Dedifferentiated amniotic fluid mesenchymal stem cell (primary cell): ENCODE results near the gene MEIS3.
A peak's percentile ranks its signal among the peaks of the same experiment; 100 is the strongest.

ENCODE experiments used
- DNase-seq: peaks from one replicate; pipeline ENCODE4 v3.0.0-alpha.2; 2016; ENCODE audit errors: extremely low spot score

The MEIS3 gene

GRCh38 chr19:47419030-47419783, at the start of gene MEIS3:
TSS of gene MEIS3 (minus strand) at chr19:47419527. CDS start at chr19:47419081, 446 bp downstream.
- DNase-seq: no peak

GRCh38 chr19:47467914-47468313, 48.6 kb upstream of the MEIS3 start:
- DNase-seq: no peak

- no peak for DNase-seq
Measured at GRCh38 chr19:47465957-47466356, 46.6 kb upstream of the MEIS3 start.

GRCh38 chr19:47464675-47465419, 45.5 kb upstream of the MEIS3 start:
- DNase-seq: no peak

- DNase-seq: no peak
Measured at GRCh38 chr19:47461876-47462275, 42.5 kb upstream of the MEIS3 start.

- no peak for DNase-seq
Measured at GRCh38 chr19:47459477-47459876, 40.1 kb upstream of the MEIS3 start.

GRCh38 chr19:47458672-47459071, 39.3 kb upstream of the MEIS3 start:
- no peak for DNase-seq

GRCh38 chr19:47456721-47457474, 37.6 kb upstream of the MEIS3 start:
- DNase-seq: no peak

- DNase-seq: no peak
Measured at GRCh38 chr19:47450478-47450877, 31.2 kb upstream of the MEIS3 start.

- no peak for DNase-seq
Measured at GRCh38 chr19:47448360-47448727, 29.0 kb upstream of the MEIS3 start.

GRCh38 chr19:47447470-47448359, 28.4 kb upstream of the MEIS3 start:
- DNase-seq: no peak

GRCh38 chr19:47446534-47447469, 27.5 kb upstream of the MEIS3 start:
- DNase-seq: no peak

- DNase-seq: no peak
Measured at GRCh38 chr19:47445937-47446402, 26.6 kb upstream of the MEIS3 start.

- no peak for DNase-seq
Measured at GRCh38 chr19:47445527-47445926, 26.2 kb upstream of the MEIS3 start.

- DNase-seq: no peak
Measured at GRCh38 chr19:47444388-47444821, 25.1 kb upstream of the MEIS3 start.

GRCh38 chr19:47443331-47443730, 24.0 kb upstream of the MEIS3 start:
- no peak for DNase-seq

- no peak for DNase-seq
Measured at GRCh38 chr19:47438793-47439220, 19.5 kb upstream of the MEIS3 start.

- no peak for DNase-seq
Measured at GRCh38 chr19:47437500-47437899, 18.2 kb upstream of the MEIS3 start.

GRCh38 chr19:47436712-47437401, 17.5 kb upstream of the MEIS3 start:
- DNase-seq: peak; percentile 56
